ENCODE measurements around the gene ADK.

DNA sequence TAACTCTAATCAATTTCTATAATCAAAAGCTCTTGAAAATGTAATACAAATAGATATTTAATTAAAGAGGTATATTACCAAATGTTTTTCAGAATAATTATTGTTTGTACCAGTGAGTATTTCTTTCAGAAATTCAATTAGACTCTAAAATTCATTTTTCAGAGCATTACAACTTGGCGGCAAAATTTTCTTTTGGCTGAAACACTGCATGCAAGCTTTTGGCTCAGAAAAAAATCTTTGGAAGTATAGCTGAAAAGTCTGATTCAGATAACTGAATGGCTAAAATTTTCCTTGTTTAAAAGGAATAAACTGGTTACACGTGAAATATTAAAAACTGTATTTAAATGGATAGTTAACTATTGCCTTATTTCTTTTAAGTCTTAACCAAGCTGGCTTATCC is 472.8 kb downstream of the ADK start:
- TF ChIP-seq, protein P1, sequence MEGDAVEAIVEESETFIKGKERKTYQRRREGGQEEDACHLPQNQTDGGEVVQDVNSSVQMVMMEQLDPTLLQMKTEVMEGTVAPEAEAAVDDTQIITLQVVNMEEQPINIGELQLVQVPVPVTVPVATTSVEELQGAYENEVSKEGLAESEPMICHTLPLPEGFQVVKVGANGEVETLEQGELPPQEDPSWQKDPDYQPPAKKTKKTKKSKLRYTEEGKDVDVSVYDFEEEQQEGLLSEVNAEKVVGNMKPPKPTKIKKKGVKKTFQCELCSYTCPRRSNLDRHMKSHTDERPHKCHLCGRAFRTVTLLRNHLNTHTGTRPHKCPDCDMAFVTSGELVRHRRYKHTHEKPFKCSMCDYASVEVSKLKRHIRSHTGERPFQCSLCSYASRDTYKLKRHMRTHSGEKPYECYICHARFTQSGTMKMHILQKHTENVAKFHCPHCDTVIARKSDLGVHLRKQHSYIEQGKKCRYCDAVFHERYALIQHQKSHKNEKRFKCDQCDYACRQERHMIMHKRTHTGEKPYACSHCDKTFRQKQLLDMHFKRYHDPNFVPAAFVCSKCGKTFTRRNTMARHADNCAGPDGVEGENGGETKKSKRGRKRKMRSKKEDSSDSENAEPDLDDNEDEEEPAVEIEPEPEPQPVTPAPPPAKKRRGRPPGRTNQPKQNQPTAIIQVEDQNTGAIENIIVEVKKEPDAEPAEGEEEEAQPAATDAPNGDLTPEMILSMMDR (IDR thresholded peaks at IDR 0.05; ENCODE audit: poor library complexity): no peak
- no peak for TF ChIP-seq EZH2 (IDR thresholded peaks at IDR 0.05; ENCODE audit: borderline replicate concordance)
